Tibial nerve (tissue), 4 donors: Measurements from ENCODE around the gene WFDC8. TPM values are rescaled to one million over a fixed set of nuclear protein-coding genes. Genes with fewer than 3 reads are reported as not detected.

ENCODE experiments used
- DNase-seq, 2 donors: peaks; one replicate each; pipeline ENCODE4 v3.0.0-alpha.2; 2019; ENCODE audit warnings: low spot score in 2 of 2
- H3K27ac ChIP-seq, 4 donors: fragments of 200-600 bp; sonication (generic) in 3 of 4; one replicate each; pipeline ENCODE4 v1.5.1; 2017 to 2019; ENCODE audit warnings: mild to moderate bottlenecking in 1 of 4
- H3K27me3 ChIP-seq, 2 donors: fragments of 200-600 bp; sonication (generic) in 1 of 2; one replicate each; pipeline versions ENCODE4 v1.5.1 to v1.6.0; 2017 to 2019
- H3K36me3 ChIP-seq, 3 donors: fragments of 200-600 bp; sonication (generic); one replicate each; pipeline ENCODE4 v1.5.1; 2018 to 2019
- H3K4me1 ChIP-seq, 4 donors: fragments of 200-600 bp; sonication (generic) in 3 of 4; one replicate each; pipeline ENCODE4 v1.5.1; 2017 to 2019
- H3K4me3 ChIP-seq, 4 donors: fragments of 200-600 bp; sonication (generic) in 3 of 4; one replicate each; pipeline ENCODE4 v1.5.1; 2017 to 2019; ENCODE audit warnings: mild to moderate bottlenecking in 1 of 4, moderate library complexity in 1 of 4
- H3K9me3 ChIP-seq, 4 donors: fragments of 200-600 bp; sonication (generic) in 3 of 4; one replicate each; pipeline ENCODE4 v1.5.1; 2017 to 2019
- EP300 ChIP-seq, 2 donors: sonication (generic); formaldehyde crosslinking; IDR thresholded peaks; one replicate each; pipeline ENCODE4 v1.6.1; 2017; ENCODE audit warnings: antibody characterized with exemption in 2 of 2, mild to moderate bottlenecking in 1 of 2
- POLR2A ChIP-seq, 2 donors: fragments of 450-650 bp; IDR thresholded peaks; one replicate each; pipeline ENCODE4 v1.6.1; 2017; ENCODE audit warnings: antibody characterized with exemption in 2 of 2, mild to moderate bottlenecking in 2 of 2, moderate library complexity in 2 of 2
- WGBS, 2 donors: methylation state at CpG; one replicate each; pipeline ENCODE4 v1.1.5; 2018; 5-methylcytosine and 5-hydroxymethylcytosine counted together
- total RNA-seq, 4 donors: library from RNA; depleted of rRNA; stranded (reverse); fragments of >200 nt; gene quantifications; one replicate each; pipeline ENCODE4 v1.1.0, GENCODE V29; 2016
- TF ChIP-seq, protein P1 (sequence below), 5 experiments: fragments of 200-600 bp in 3 of 5; fragments of 450-650 bp in 2 of 5; sonication (generic) in 3 of 5; IDR thresholded peaks; one replicate each; pipeline ENCODE4 v1.5.1; 2016 to 2019; ENCODE audit warnings: antibody characterized with exemption in 5 of 5, mild to moderate bottlenecking in 3 of 5, moderate library complexity in 2 of 5

Gene WFDC8
- not detected for total RNA-seq

DNA sequence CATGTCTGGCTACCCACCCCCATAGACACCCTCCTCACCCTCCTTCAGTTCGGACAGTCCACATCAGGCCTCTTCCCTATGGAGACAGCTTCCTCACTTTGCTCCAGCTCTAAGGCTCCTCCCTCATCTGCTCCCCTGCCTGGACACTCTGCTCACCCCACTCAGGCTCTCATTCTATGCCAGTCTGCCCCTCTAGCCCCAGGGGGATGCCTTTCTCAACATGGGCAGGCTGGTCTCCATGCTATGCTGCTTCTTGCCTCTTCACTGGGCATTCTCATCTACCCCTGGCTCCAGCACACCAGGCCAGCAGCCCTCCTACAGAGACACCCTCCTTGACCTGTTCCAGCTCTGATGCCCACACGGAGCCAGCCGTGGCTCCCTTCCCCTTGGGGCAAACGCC is at the start of gene WFDC8:
Gene WFDC8 (minus strand): TSS at position 101 of the 400 bp plus-strand sequence. CDS start 37 bp downstream, at position 64.
- Histone ChIP-seq H3K4me3 (no peak within 1 kb of the TSS), H3K27ac (no peak within 1 kb of the TSS), H3K9me3 (no peaks in the 10 kb centered on the region), H3K27me3 (no peaks in the 10 kb centered on the region), H3K36me3 (no peaks in the 10 kb centered on the region), H3K4me1 (peaks cover 0 to 7% (median 0%) of the 10 kb centered on the region in 4 donors)
- TF ChIP-seq, protein P1, sequence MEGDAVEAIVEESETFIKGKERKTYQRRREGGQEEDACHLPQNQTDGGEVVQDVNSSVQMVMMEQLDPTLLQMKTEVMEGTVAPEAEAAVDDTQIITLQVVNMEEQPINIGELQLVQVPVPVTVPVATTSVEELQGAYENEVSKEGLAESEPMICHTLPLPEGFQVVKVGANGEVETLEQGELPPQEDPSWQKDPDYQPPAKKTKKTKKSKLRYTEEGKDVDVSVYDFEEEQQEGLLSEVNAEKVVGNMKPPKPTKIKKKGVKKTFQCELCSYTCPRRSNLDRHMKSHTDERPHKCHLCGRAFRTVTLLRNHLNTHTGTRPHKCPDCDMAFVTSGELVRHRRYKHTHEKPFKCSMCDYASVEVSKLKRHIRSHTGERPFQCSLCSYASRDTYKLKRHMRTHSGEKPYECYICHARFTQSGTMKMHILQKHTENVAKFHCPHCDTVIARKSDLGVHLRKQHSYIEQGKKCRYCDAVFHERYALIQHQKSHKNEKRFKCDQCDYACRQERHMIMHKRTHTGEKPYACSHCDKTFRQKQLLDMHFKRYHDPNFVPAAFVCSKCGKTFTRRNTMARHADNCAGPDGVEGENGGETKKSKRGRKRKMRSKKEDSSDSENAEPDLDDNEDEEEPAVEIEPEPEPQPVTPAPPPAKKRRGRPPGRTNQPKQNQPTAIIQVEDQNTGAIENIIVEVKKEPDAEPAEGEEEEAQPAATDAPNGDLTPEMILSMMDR (IDR thresholded peaks at IDR 0.05): no peak
- TF ChIP-seq POLR2A (IDR thresholded peaks at IDR 0.05) (no peak), EP300 (IDR thresholded peaks at IDR 0.05) (no peak)
- DNase-seq: no peak
- WGBS, 2 donors: 49 to 73% methylated on average over 4 of the region's 4 CpGs

- Histone ChIP-seq H3K9me3 (no peaks in the 10 kb centered on the region), H3K27ac (no peak overlapping the region), H3K27me3 (no peaks in the 10 kb centered on the region), H3K36me3 (no peaks in the 10 kb centered on the region), H3K4me3 (no peak overlapping the region), H3K4me1 (no peaks in the 10 kb centered on the region)
- 77 to 87% methylated on average over 2 of the region's 2 CpGs for WGBS, 2 donors
- no peak for DNase-seq
- TF ChIP-seq, protein P1 (IDR thresholded peaks at IDR 0.05): no peak
- no peak for TF ChIP-seq EP300 (IDR thresholded peaks at IDR 0.05)
- no peak for TF ChIP-seq POLR2A (IDR thresholded peaks at IDR 0.05)
Observed at GRCh38 chr20:45626540-45626939, 47.5 kb upstream of the WFDC8 start.

- Histone ChIP-seq H3K9me3 (no peaks in the 10 kb centered on the region), H3K4me1 (no peaks in the 10 kb centered on the region), H3K27me3 (no peaks in the 10 kb centered on the region), H3K36me3 (no peaks in the 10 kb centered on the region), H3K4me3 (no peak overlapping the region), H3K27ac (no peak overlapping the region)
- DNase-seq: no peak
- 84 to 91% methylated on average over 2 of the region's 2 CpGs for WGBS, 2 donors
- TF ChIP-seq, protein P1 (IDR thresholded peaks at IDR 0.05): no peak
- no peak for TF ChIP-seq POLR2A (IDR thresholded peaks at IDR 0.05)
- TF ChIP-seq EP300 (IDR thresholded peaks at IDR 0.05): no peak
Observed at GRCh38 chr20:45621593-45621992, 42.5 kb upstream of the WFDC8 start.

- TF ChIP-seq POLR2A (IDR thresholded peaks at IDR 0.05): no peak
- TF ChIP-seq EP300 (IDR thresholded peaks at IDR 0.05): no peak
- TF ChIP-seq, protein P1 (IDR thresholded peaks at IDR 0.05): no peak
- DNase-seq: no peak
- Histone ChIP-seq H3K36me3 (no peaks in the 10 kb centered on the region), H3K27ac (no peak overlapping the region), H3K4me1 (no peaks in the 10 kb centered on the region), H3K9me3 (no peaks in the 10 kb centered on the region), H3K27me3 (no peaks in the 10 kb centered on the region), H3K4me3 (no peak overlapping the region)
- WGBS, 2 donors: 91 to 99% methylated on average over 2 of the region's 2 CpGs
Observed at GRCh38 chr20:45617591-45617990, 38.5 kb upstream of the WFDC8 start.

- H3K4me1 ChIP-seq: no peaks in the 10 kb centered on the region
- DNase-seq: no peak
- no peaks in the 10 kb centered on the region for H3K36me3 ChIP-seq
- no peak overlapping the region for H3K4me3 ChIP-seq
- H3K27me3 ChIP-seq: no peaks in the 10 kb centered on the region
- TF ChIP-seq, protein P1 (IDR thresholded peaks at IDR 0.05): no peak
- TF ChIP-seq POLR2A (IDR thresholded peaks at IDR 0.05) (no peak), EP300 (IDR thresholded peaks at IDR 0.05) (no peak)
- peaks cover 0 to 1% (median 0%) of the 10 kb centered on the region in 4 donors for H3K9me3 ChIP-seq
- no peak overlapping the region for H3K27ac ChIP-seq
Observed at GRCh38 chr20:45612314-45612713, 33.2 kb upstream of the WFDC8 start.
